ELR (cell line): ENCODE data around the gene NOP16.
A peak's percentile ranks its signal among the peaks of the same experiment; 100 is the strongest.

Source experiments
- DNase-seq: peaks from one replicate; pipeline ENCODE4 v3.0.0-alpha.2; 2015; ENCODE audit warnings: low read depth

The NOP16 gene

GRCh38 chr5:176386491-176386890 is 1.9 kb downstream of the NOP16 start:
- DNase-seq, result no peak

DNA sequence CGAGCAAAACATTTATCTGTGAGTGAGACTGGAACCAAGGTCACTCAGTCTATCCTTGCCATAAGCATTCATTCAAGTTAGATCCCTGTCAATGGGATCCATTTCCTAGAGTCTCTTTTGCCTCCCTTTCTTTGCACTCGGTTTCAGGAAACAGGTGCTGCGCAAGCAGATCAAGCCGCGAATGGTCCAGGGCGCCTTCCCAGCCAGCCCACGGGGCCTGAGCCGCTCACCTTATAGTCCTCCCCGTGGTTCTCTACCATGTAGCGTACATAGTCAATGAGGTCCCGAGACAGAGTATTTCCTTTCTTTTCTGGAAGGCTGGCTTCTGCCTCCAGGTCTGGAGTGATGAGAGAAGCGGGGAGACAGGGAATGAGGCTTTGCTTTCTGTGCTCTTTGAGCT is 3.4 kb downstream of the NOP16 start:
- DNase-seq, result no peak

DNA sequence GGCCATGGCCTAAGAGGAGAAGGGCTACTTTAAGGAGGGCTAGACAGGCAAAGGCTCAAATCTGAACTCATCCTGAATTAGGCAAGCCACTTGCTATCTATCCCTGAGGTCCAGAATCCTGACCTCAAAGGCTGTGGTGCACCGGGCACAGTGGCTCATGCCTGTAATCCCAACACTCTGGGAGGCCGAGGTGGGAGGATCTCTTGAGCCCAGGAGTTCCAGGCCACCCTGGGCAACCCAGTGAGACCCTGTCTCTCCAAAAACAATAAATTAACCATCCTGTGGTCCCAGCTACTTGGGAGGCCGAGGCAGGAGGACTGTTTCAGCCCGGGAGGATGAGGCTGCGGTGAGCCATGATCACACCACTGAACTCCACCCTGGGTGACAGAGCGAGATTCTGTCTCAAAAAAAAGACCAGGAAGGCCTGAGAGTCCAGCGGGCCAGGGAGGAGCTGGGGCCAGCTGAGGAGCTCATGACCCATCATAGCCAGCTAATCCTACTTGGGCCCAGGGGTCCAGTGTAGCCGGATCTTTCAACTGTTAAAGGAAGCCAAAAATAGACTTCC is 4.0 kb downstream of the NOP16 start:
- DNase-seq, result no peak

DNA sequence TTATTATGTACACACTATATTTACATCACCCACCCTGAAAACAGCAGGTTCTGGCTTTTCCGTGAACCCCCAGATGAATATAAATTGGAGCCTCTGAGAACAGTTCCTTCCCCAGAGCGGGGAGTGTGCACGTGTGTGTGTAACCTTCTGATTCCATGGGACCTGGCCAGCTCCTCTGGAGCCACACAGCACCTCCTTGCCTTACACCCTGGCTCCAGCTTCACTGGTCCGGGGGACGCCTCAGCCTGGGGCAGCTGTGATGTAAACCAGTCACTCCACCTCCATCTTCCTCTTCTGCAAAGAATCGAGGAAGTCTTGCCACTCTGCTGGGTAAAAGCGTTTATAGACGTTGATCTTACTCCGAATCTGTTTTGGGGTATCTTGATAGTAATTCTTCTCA is 4.4 kb downstream of the NOP16 start:
- no peak for DNase-seq

GRCh38 chr5:176383248-176383905 is 5.0 kb downstream of the NOP16 start:
- no peak for DNase-seq

DNA sequence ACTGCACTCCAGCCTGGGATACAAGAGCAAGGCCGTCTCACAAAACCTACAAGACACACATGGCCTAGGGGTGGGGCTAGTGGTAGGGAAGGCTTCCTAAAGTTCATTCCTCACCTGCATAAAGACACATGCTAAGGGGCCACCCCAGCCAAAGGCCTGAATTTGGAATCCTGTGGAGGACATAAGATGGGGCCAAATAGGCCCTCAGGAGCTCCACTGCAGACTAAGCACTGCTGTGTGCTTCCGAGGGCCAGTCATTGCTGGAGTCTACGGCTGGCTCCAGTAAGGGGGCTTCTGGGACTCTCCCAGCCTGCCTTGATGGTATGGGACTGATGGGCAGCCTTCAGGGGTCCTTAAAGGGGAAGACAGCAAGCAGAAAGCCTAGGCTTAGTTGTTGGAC is 5.7 kb downstream of the NOP16 start:
- no peak for DNase-seq

DNA sequence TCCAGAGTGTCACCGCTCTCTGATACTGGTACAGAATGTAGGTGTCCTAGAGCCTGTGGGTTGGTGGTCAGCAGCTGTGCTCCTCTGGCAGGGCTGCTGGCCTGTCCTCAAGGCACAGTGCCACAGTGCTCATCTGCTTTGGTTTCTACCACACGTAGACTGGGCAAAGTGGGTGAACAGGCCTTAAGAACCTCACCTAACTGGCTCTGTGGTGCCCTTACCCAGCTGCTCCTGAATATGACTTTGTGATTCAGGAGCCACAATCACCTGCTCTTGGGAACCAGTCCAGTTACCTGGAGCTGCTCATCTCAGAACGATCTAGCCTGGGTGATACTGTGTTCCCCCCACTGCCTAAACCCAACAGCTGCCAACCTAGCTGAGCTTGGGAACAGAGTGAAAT is 6.4 kb downstream of the NOP16 start:
- no peak for DNase-seq

DNA sequence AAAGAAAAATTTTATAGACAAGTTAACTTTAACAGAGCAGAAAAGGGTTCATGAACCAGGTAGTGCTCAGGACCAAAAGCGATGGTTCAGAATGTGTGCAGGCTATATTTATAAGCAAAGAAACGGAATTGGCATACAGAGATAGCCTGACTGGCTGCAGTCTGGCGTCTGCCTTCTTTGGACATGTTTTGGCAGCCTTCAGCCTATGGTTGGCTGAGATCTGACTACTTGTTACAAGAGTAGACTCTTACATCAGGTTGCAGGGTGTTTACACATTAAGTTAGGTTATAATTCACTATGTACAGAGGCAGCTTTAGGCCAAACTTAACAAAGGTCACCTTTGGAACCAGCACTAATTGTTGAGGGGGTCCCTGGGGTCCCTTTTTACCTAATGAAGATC is 7.0 kb downstream of the NOP16 start:
- no peak for DNase-seq

DNA sequence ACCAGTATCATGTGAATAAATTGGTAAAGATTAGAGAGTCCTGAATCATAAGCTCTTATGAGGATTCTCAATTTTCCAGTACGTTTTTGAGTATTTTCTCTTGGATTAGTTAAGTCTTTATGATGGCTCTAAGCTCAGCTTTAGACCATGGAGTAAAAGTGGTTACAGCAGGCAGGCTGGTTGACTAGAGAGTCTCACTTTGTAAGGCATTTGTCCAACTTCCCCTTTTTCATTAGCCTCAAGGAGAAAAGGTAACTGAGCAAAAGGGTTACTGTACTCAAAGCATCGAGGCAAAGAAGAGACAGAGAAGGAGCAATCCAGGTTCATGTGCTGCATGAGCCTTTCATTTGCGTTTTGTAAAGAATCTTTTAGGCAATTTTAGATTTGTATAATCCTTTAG is 8.5 kb downstream of the NOP16 start:
- DNase-seq, result no peak

- no peak for DNase-seq
These were observed 15.1 kb downstream of the NOP16 start for GRCh38 chr5:176373100-176373818.

GRCh38 chr5:176371621-176372539 is 16.5 kb downstream of the NOP16 start:
- DNase-seq, result no peak

DNA sequence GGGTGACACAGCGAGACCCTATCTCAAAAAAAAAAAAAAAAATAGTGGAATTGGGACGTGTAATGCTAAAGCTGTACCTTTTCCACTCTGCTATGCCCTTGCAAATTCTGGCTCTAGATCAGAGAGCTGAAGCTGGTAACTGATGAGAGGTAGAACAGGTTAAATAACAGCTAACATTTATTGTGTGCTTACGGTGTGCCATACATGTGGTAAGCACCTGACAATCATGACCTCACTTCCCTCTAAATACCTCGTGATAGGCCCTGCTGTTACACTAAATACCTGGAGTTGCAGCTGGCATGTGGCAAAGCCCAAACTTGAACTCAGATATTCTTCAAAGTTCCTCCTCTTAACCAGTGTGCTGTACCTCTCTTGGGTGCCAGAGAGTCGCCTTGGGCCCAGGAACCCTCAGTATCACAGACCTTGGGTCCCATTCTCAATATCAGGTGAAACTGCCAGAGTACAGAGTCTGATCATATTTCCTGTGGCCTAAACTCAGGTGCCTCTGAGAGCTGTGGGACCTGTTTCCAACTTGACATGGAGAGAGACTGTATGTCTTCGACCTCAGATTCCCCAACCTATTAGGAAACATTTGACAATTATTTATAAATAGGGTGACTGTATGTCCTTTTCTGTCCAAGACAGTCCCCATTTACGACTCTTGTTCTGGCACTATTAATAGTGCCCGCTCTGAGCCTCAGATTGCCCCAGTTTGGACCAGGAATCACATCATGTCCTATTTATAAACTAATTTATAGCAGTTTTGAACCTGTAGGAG is 18.3 kb downstream of the NOP16 start:
- DNase-seq, result no peak

DNA sequence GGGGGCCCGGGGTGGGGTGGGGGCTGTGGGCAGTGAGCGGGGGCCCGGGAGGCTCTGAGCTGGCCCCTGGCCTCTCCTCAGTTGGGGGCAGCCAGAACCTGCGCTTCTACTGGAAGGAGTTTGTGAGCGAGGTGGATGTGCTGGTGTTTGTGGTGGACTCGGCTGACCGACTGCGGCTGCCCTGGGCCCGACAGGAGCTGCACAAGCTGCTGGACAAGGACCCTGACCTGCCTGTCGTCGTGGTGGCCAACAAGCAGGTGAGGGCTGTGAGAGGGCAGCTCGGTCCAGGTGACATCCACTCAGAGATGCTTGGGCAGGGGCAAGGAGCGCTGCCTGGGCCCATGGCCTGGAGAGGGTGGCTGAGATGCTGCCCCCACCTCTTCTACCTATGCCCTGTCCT is 19.7 kb downstream of the NOP16 start:
- DNase-seq, result no peak

DNA sequence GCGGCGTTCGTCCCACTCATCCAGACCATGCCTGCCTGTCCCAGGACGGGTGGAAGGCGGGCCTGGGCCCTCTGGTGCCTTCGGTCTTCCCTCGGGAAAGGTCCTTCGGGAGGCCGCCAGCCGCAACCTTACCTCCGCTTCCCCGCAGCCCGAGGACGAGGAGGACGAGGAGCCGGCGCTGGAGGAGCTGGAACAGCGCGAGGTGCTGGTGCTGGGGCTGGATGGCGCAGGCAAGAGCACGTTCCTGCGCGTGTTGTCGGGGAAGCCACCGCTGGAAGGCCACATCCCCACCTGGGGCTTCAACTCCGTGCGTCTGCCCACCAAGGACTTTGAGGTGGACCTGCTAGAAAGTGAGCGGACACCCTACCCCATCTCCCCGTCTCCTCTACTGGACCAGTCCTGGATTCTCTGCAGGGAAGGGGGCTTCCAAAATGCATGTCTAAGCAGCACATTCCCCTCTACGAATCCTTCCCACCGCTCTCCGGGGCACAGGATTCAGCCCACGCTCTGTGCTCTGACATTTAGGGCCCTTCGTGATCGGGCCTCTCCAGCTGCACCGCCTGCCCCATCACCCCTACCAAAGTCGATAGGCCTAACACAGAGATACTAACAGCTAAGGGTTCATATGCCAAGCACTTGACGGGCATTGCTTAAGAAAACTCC is 22.0 kb downstream of the NOP16 start:
- no peak for DNase-seq

GRCh38 chr5:176365351-176366231 is 22.8 kb downstream of the NOP16 start, which contains the start of gene ARL10:
Gene ARL10 (plus strand): TSS chr5:176365487. CDS start chr5:176365564, 77 bp downstream.
- peak; percentile 63 for DNase-seq

DNA sequence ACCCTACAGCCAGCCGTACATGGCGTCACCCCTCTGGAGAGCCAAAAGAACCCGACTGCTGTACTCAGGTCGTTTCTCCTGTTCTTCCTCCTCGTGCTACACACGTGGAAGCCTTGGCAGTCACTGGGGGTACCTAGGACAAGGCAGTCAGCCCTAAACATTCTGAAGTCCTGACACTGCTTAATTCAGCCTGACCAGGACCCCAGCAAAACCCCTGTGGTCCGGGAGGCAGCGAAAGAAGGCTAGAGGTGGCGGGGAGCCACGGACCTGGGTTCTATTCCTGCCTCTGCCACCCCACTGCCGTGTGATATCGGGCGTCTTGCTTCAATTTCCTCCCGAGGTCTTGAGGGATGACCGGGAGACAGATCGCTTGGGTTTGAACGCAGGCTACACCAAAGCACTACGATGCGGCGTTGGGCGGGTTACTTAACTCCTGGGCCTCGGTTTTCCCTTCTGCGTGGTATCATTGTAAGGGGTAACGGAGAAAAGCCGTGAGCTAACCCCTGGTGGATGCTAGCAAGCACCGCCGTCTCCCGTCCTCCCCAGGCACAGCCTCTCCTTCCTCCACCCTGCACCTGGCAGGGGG is 23.5 kb downstream of the NOP16 start:
- DNase-seq, result peak; percentile 42

DNA sequence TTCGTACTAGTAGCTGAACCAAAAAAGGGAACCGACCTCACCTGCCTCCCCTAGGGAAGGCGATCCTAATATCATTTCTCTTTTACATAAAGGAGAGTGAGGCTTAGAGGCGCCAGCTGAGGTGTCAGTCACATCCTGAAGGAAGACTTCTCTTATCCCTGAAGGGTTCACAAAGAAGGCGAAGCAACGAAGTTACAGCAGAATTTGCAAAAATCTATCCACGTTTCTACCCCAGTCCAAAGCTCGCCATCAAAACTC is 26.2 kb downstream of the NOP16 start:
- DNase-seq, result no peak

DNA sequence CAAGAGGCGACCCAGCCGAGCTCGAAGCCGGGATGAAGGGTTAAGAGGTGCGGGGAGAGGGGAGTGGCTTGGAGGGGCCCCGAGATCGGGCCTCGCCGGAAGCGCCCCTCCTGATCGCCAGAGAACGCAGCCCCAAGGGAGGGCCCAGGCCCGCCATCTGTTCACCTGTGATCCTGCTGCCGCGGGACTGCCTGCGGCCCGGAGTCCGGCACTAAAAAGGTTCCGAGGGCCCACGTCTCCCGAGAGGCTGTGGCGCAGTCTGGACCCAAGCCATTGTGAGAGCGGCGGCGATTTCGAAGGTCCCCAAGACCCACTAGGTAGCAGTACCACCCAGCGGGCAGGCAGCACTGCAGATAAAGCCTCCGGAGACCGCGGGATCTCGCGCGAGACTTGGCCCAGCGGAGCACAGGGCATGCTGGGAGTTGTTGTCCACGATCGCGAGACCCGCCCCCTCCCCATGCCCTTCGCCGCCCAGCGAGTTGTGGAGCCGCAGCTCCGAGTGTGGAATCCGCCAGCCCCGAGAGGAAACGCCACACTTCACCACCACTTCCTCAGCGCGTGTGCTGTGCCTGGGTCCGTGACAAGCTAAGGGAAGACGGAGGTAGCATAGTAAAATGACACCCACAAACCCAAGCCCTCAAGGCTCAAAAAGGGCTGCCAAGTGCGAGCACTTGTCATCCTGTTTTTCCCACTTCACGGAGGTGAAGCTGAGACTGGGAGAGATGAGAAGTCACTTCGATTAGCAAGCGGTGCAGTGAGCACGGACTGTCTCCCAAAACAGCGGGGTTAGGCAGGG is 26.8 kb downstream of the NOP16 start, which contains the start of gene KIAA1191:
KIAA1191 (minus strand) TSS at position 328 of the 796 bp plus-strand sequence. CDS start 2,256 bp downstream, outside the sequence.
- DNase-seq, result peak; percentile 92

GRCh38 chr5:176360894-176361436 is 27.4 kb downstream of the NOP16 start:
- DNase-seq, result peak; percentile 25
